Measurements from ENCODE around the gene TIMP2.
A peak's percentile ranks its signal among the peaks of the same experiment; 100 is the strongest.
"Not testable (repeated sequence)": the region's sequence is repeated elsewhere in the genome, so short reads cannot be mapped to it uniquely, and the experiment has no call there.

The TIMP2 gene

GRCh38 chr17:78929908-78930775 lies 5.0 kb upstream of the TIMP2 start:
- no peak for DNase-seq (ENCODE audit: low read depth in 2 of 2)

- DNase-seq (ENCODE audit: low read depth in 2 of 2) = no peak
Measured at GRCh38 chr17:78925662-78926555, 722 bp upstream of the TIMP2 start.

- DNase-seq (ENCODE audit: low read depth in 2 of 2) = no peak
Measured at GRCh38 chr17:78924481-78925151, 571 bp downstream of the TIMP2 start.

GRCh38 chr17:78923660-78924453 lies 1.3 kb downstream of the TIMP2 start:
- DNase-seq (ENCODE audit: low read depth in 2 of 2) = peak; percentile 29 to 36

GRCh38 chr17:78922816-78923498 lies 2.2 kb downstream of the TIMP2 start:
- no peak for DNase-seq (ENCODE audit: low read depth in 2 of 2)

- no peak for DNase-seq (ENCODE audit: low read depth in 2 of 2)
Measured at GRCh38 chr17:78921437-78921971, 3.7 kb downstream of the TIMP2 start.

- DNase-seq (ENCODE audit: low read depth in 2 of 2) = no peak
Measured at GRCh38 chr17:78920528-78920927, 4.7 kb downstream of the TIMP2 start.

- DNase-seq (ENCODE audit: low read depth in 2 of 2) = no peak
Measured at GRCh38 chr17:78919861-78920450, 5.2 kb downstream of the TIMP2 start.

GRCh38 chr17:78918979-78919378 lies 6.2 kb downstream of the TIMP2 start:
- no peak for DNase-seq (ENCODE audit: low read depth in 2 of 2)

- no peak for DNase-seq (ENCODE audit: low read depth in 2 of 2)
Measured at GRCh38 chr17:78917451-78918275, 7.5 kb downstream of the TIMP2 start.

GRCh38 chr17:78915872-78916632 lies 9.1 kb downstream of the TIMP2 start:
- DNase-seq (ENCODE audit: low read depth in 2 of 2) = no peak

- no peak for DNase-seq (ENCODE audit: low read depth in 2 of 2)
Measured at GRCh38 chr17:78913115-78913514, 12.1 kb downstream of the TIMP2 start.

- DNase-seq (ENCODE audit: low read depth in 2 of 2) = no peak
Measured at GRCh38 chr17:78912082-78912481, 13.1 kb downstream of the TIMP2 start.

- not testable (repeated sequence) for DNase-seq (ENCODE audit: low read depth in 2 of 2)
Measured at GRCh38 chr17:78911543-78911942, 13.6 kb downstream of the TIMP2 start.

- no peak for DNase-seq (ENCODE audit: low read depth in 2 of 2)
Measured at GRCh38 chr17:78910497-78911284, 14.5 kb downstream of the TIMP2 start.

GRCh38 chr17:78908426-78908825 lies 16.8 kb downstream of the TIMP2 start:
- DNase-seq (ENCODE audit: low read depth in 2 of 2) = no peak

- DNase-seq (ENCODE audit: low read depth in 2 of 2) = no peak
Measured at GRCh38 chr17:78905541-78905940, 19.6 kb downstream of the TIMP2 start.

- no peak for DNase-seq (ENCODE audit: low read depth in 2 of 2)
Measured at GRCh38 chr17:78905116-78905515, 20.1 kb downstream of the TIMP2 start.
